HepG2 (cell line): Measurements from ENCODE around the gene ABCB6. TPM values are rescaled to one million over a fixed set of nuclear protein-coding genes. Genes with fewer than 3 reads are reported as not detected.

Experiments used
- ATF4 ChIP-seq, 2 experiments: fragments of 450-650 bp in 1 of 2; sonication (generic) in 1 of 2; formaldehyde crosslinking; IDR thresholded peaks; 2 replicates each; pipeline versions ENCODE4 v1.5.0 to v1.8.0; 2020 to 2022; ENCODE audit warnings: mild to moderate bottlenecking in 1 of 2, missing genetic modification reagents in 1 of 2
- ATF7-NPFF ChIP-seq: sonication (generic); formaldehyde crosslinking; IDR thresholded peaks from 2 replicates; pipeline ENCODE4 v1.8.1; 2023; ENCODE audit warnings: mild to moderate bottlenecking, low read depth, missing genetic modification reagents, moderate library complexity
- BATF2 ChIP-seq: sonication (generic); formaldehyde crosslinking; IDR thresholded peaks from 2 replicates; pipeline ENCODE4 v1.8.0; 2022; ENCODE audit warnings: mild to moderate bottlenecking, missing genetic modification reagents, moderate library complexity
- CC2D1A ChIP-seq: sonication (generic); formaldehyde crosslinking; IDR thresholded peaks from 2 replicates; pipeline ENCODE4 v1.8.1; 2023; ENCODE audit warnings: mild to moderate bottlenecking, missing genetic modification reagents
- HBP1 ChIP-seq: IDR thresholded peaks from 2 replicates; pipeline ENCODE4 v1.6.1; 2016; ENCODE audit warnings: low read depth, control low read depth
- MIER2 ChIP-seq: IDR thresholded peaks from 2 replicates; pipeline ENCODE4 v1.6.1; 2016; ENCODE audit warnings: missing biosample characterization, missing genetic modification reagents
- MIER3 ChIP-seq: IDR thresholded peaks from 2 replicates; pipeline ENCODE4 v1.6.1; 2016; ENCODE audit warnings: missing compliant biosample characterization, borderline replicate concordance
- NR0B2 ChIP-seq: sonication (generic); formaldehyde crosslinking; IDR thresholded peaks from 2 replicates; pipeline ENCODE4 v1.4.0; 2020; ENCODE audit warnings: mild to moderate bottlenecking, missing genetic modification reagents
- PITX1 ChIP-seq: sonication (generic); formaldehyde crosslinking; IDR thresholded peaks from 2 replicates; pipeline ENCODE4 v1.5.1; 2020; ENCODE audit warnings: mild to moderate bottlenecking, missing genetic modification reagents
- PREB ChIP-seq: sonication (generic); formaldehyde crosslinking; IDR thresholded peaks from 2 replicates; pipeline ENCODE4 v1.4.0; 2020; ENCODE audit warnings: missing genetic modification reagents
- RELA ChIP-seq: sonication (generic); formaldehyde crosslinking; IDR thresholded peaks from 2 replicates; pipeline ENCODE4 v1.4.0; 2020; ENCODE audit warnings: missing genetic modification reagents
- SAP130 ChIP-seq: IDR thresholded peaks from 2 replicates; pipeline ENCODE4 v1.6.1; 2016; ENCODE audit warnings: low read depth
- TBX2 ChIP-seq: sonication (generic); formaldehyde crosslinking; IDR thresholded peaks from 2 replicates; pipeline ENCODE4 v1.5.0; 2020; ENCODE audit warnings: missing genetic modification reagents, mild to moderate bottlenecking, borderline replicate concordance
- ZBTB26 ChIP-seq: IDR thresholded peaks from 2 replicates; pipeline ENCODE4 v1.6.1; 2016; ENCODE audit warnings: missing compliant biosample characterization, missing genetic modification reagents, borderline replicate concordance
- ZFP36L1 ChIP-seq: sonication (generic); formaldehyde crosslinking; IDR thresholded peaks from 2 replicates; pipeline ENCODE4 v1.8.0; 2022; ENCODE audit warnings: mild to moderate bottlenecking, missing genetic modification reagents, moderate library complexity
- ZFX ChIP-seq: sonication (generic); formaldehyde crosslinking; IDR thresholded peaks from 2 replicates; pipeline ENCODE4 v1.4.0; 2020; ENCODE audit warnings: mild to moderate bottlenecking, low read depth, missing genetic modification reagents, moderate library complexity
- ZNF136 ChIP-seq: sonication (generic); formaldehyde crosslinking; IDR thresholded peaks from 2 replicates; pipeline ENCODE4 v1.8.1; 2022; ENCODE audit warnings: low read depth, mild to moderate bottlenecking, moderate library complexity, missing genetic modification reagents
- ZNF17 ChIP-seq: sonication (generic); formaldehyde crosslinking; IDR thresholded peaks from 2 replicates; pipeline ENCODE4 v1.5.0; 2020; ENCODE audit warnings: mild to moderate bottlenecking, missing genetic modification reagents
- ZNF224 ChIP-seq: sonication (generic); formaldehyde crosslinking; IDR thresholded peaks from 2 replicates; pipeline ENCODE4 v1.5.0; 2020; ENCODE audit warnings: mild to moderate bottlenecking, missing genetic modification reagents
- ZNF501 ChIP-seq: sonication (generic); formaldehyde crosslinking; IDR thresholded peaks from 2 replicates; pipeline ENCODE4 v1.5.1; 2020; ENCODE audit warnings: mild to moderate bottlenecking, moderate library complexity, missing genetic modification reagents
- ZNF547 ChIP-seq: sonication (generic); formaldehyde crosslinking; IDR thresholded peaks from 2 replicates; pipeline ENCODE4 v1.5.1; 2020; ENCODE audit warnings: mild to moderate bottlenecking, missing genetic modification reagents
- ZNF720 ChIP-seq: sonication (generic); formaldehyde crosslinking; IDR thresholded peaks from 2 replicates; pipeline ENCODE4 v1.4.0; 2020; ENCODE audit warnings: missing genetic modification reagents
- ZNF782 ChIP-seq: sonication (generic); formaldehyde crosslinking; IDR thresholded peaks from 2 replicates; pipeline ENCODE4 v1.4.0; 2020; ENCODE audit warnings: missing genetic modification reagents, mild to moderate bottlenecking, borderline replicate concordance
- ZSCAN21 ChIP-seq: sonication (generic); formaldehyde crosslinking; IDR thresholded peaks from 2 replicates; pipeline ENCODE4 v1.8.0; 2022; ENCODE audit warnings: mild to moderate bottlenecking, missing genetic modification reagents, moderate library complexity, borderline replicate concordance
- polyA plus RNA-seq, 8 experiments: library from polyadenylated mRNA; depleted of rRNA in 3 of 8; stranded (reverse) in 7 of 8; unstranded in 1 of 8; fragments of >200 nt; fragmentation: Illumina TruSeq in 4 of 8; extraction: Trizol in 4 of 8; gene quantifications; 2 replicates each; pipeline versions ENCODE4 v1.2.1 to v1.2.3, GENCODE V29; 2011 to 2016; ENCODE audit warnings: low read depth in 4 of 8, missing spikeins in 1 of 8, mixed read lengths in 1 of 8; ENCODE audit not compliant: insufficient read depth in 1 of 8
- total RNA-seq, 5 experiments: library from RNA; depleted of rRNA; stranded (reverse); fragments of >200 nt; fragmentation: Illumina TruSeq; extraction: Trizol; gene quantifications; 2 replicates each; pipeline ENCODE4 v1.2.3, GENCODE V29; 2016; ENCODE audit warnings: low read depth in 1 of 5

The ABCB6 gene
- total and polyA plus RNA-seq, 2 of the 13 experiments (the other 11 are each of a cell fraction or from before 2014, with no cell fraction given): 91.1 to 137 TPM

GRCh38 chr2:219206328-219207133 is 12.2 kb downstream of the ABCB6 start, which contains the start of gene ZFAND2B (continued):
- TF ChIP-seq SAP130 (peak; percentile 85), ZFX (CRISPR knock-in tag) (peak; percentile 87), ZNF720 (CRISPR knock-in tag) (no peak), ZNF501 (CRISPR knock-in tag) (peak; percentile 81; the same call in 1 of the 2 replicates), RELA (peak; percentile 76; the same call in 1 of the 2 replicates), ZNF782 (CRISPR knock-in tag) (peak; percentile 30), ZBTB26 (peak; percentile 90), NR0B2 (no peak), ATF7-NPFF (CRISPR knock-in tag) (peak; percentile 96), HBP1 (CRISPR knock-in tag) (peak; percentile 75; the same call in 1 of the 2 replicates), ZSCAN21 (CRISPR knock-in tag) (peak; percentile 91), ZNF136 (CRISPR knock-in tag) (0 out of 2 replicates have a peak, but pooled peaks have one; percentile 30), CC2D1A (CRISPR knock-in tag) (no peak), TBX2 (CRISPR knock-in tag) (peak; percentile 32; the same call in 1 of the 2 replicates), ZNF547 (CRISPR knock-in tag) (peak; percentile 95), ZNF17 (no peak), ZFP36L1 (CRISPR knock-in tag) (no peak), MIER3 (CRISPR knock-in tag) (peak; percentile 87; the same call in 1 of the 2 replicates), PITX1 (CRISPR knock-in tag) (peak; percentile 88), ZNF224 (CRISPR knock-in tag) (peak; percentile 67; the same call in 1 of the 2 replicates), BATF2 (no peak), MIER2 (peak; percentile 60), PREB (CRISPR knock-in tag) (no peak), ATF4 (CRISPR knock-in tag; IDR thresholded peaks at IDR 0.05) (peak in 1 of 2 experiments; percentile 48; a peak in 2 of 4 replicates)
